HG03558 (cell line): Measurements from ENCODE around the gene LRCOL1.

Source experiments
- ATAC-seq: cut with Tn5 transposase; IDR thresholded peaks from one replicate; pipeline ENCODE4 v1.9.1; 2021; ENCODE audit warnings: moderate number of reproducible peaks; ENCODE audit not compliant: unreplicated experiment; ENCODE audit errors: extremely low read depth

The LRCOL1 gene

DNA sequence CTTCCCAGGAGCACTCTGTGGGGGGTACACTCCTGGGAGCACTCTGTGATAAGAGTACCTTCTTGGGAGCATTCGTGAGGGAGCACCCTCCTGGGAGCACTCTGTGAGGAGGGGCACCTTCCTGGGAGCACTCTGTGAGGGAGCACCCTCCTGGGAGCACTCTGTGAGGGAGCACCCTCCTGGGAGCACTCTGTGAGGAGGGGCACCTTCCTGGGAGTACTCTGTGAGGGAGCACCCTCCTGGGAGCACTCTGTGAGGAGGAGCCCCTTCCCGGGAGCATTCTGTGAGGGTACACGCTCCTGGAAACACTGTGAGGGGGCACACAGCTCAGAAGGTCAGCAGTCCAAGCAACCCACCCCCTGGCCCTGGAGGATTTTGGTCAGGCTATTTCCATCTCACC, 22.6 kb downstream of the LRCOL1 start:
- no peak for ATAC-seq

DNA sequence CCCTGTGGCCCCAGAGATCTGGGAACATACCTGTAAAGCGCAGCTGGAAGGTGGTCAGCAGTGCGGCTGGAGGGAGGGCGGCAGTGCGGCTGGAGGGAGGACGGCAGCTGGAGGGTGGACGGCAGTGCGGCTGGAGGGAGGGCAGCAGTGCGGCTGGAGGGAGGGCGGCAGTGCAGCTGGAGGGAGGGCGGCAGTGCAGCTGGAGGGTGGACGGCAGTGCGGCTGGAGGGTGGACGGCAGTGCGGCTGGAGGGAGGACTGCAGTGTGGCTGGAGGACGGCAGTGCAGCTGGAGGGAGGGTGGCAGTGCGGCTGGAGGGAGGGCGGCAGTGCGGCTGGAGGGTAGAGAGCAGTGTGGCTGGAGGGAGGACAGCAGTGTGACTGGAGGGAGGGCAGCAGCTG, 23.5 kb downstream of the LRCOL1 start:
- no peak for ATAC-seq

DNA sequence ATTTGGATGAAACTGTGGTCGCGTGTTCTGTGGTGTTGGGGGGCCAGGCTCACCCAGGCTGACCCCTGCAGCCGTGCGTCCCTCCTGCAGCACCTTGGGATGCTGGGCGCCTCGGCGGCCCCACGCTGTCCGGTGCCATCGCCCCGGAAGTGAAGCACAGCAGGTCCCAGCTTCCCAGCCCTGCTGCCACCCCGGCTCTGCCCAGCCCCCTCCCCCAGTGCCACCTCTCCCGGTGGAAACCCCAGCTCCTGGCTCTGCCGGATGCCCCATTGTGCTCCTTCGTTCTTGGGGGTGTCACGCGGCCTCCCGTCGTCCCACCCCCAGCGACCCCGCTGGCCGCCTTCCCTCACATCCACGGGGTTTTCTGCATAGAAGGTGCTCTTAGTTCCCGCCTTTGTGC, 25.2 kb downstream of the LRCOL1 start:
- ATAC-seq: no peak

DNA sequence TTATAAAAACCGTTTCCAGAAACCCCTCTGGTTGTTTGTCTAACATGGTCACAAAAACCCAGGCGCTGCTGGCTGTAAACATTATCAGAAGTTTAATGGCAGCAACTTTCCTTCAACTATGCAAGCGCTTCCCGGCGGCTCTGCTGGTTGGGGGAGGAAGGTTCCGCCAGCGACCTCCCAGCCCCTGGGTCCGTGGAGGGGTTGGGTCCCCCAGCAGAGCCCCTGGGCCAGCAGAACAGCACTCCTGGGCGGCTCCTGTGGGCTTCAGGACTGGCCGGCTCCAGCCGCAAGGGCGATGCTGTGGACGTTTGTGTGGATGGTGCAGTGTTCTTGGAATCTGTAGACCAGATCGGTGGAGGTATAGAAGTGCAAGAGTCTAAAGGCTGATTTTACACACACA, 26.0 kb downstream of the LRCOL1 start:
- no peak for ATAC-seq

DNA sequence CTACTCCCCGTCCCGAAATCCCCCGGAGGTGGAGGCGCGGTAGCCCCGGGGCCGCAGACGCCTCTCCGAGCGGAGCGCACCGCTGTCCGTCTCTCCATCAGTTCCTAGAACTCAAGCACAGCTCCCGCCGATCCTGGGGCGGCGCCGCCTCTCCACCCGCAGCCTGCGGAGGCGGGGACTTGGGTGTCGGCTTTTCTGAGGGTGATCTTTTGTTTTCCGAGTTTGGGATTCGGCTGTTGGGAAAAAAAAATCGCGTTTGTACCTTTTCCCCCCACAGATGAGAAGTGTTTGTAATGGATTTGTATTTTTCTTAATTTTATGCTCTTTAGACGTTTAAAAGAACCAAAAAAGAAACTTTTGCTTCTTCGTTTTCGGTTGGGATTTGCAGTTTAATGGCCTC, 26.6 kb downstream of the LRCOL1 start:
- ATAC-seq: no peak

DNA sequence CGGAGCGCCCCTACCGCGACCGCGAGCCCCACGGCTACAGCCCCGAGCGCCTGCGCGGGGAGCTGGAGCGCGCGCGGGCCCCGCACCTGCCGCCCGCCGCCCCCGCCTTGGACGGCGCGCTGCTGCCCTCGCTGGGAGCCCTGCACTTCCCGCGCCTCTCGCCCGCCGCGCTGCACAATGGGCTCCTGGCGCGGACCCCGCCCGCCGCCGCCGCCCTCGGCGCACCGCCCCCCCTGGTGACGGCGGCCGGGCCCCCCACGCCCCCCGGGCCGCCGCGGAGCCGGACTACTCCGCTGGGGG, 27.0 kb downstream of the LRCOL1 start:
- ATAC-seq: no peak

DNA sequence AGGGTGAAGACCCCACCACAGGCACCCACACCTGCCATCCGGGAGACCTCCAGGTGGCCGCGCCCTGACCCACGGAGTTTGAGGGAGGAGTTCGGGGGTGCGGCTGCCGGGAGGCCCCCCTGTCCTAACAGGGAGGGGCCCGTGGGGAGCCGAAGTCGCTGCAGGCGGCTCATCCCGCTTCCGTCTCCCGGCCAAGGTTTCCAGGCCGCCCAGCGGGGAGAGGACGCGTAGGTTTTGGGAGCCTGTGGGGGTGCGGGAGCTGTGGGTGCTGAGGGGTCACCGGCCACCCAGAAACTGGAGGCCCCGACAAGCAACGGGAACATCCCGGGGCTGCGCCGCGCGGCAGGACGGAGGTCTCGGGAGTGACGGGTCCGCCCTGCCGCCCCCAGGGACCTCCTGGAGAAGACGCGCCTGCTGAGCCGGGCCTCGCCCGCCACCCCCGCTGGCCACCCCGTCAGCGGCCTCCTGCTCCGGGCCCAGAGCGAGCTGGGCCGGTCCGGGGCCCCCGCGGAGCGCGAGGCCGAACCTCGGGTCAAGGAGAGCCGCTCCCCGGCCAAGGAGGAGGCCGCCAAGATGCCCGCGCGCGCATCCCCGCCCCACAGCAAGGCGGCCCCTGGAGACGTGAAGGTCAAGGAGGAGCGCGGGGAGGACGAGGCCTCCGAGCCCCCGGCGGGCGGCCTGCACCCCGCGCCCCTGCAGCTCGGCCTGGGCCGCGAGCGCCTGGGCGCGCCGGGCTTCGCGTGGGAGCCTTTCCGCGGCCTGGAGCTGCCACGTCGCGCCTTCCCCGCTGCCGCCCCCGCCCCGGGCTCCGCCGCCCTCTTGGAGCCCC, 27.6 kb downstream of the LRCOL1 start:
- ATAC-seq: no peak

DNA sequence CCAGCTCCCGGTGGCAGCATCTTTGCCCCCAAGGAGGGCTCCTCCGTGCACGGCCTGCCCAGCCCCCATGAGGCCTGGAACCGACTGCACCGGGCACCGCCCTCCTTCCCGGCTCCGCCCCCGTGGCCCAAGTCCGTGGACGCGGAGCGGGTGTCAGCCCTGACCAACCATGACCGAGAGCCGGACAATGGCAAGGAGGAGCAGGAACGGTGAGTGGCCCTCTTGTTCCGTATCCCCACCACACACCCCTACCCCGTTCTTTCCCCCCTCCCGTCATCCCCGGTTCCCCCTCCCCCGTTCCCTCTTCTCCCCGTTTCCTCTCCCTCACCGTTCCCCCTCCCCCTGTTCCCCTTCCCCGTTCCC, 28.3 kb downstream of the LRCOL1 start:
- ATAC-seq: no peak

DNA sequence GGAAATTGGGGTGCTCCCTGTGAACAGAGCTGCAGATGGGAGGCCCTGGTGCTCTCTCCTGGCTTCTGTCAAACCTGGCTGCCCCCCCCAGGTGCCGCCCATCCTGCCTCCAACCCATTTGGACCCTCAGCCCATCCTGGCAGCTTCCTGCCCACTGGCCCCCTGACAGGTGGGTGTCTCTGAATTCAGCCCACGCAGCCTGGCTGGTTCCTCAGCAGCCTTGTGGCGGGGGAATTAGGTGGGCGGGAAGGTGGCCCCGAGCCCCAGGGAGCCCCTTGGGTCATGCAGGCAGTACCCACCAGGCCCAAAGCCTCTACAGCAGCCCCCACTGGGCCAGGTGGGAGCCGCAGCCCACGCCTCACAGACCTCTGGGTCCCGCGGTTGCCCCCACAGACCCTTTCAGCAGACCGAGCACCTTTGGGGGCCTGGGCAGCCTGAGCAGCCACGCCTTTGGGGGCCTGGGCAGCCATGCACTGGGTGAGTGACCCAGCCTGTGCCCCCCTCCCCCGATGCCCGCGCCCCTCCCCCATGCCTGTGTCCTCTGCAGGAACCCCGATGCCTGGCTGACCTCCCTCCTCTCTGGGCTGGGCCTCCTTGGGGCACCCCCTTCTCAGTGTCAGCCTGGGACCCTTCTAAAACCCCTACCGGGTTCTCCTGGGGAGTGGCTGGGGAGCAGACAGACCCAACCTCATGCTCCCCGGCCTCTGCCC, 28.9 kb downstream of the LRCOL1 start:
- no peak for ATAC-seq

DNA sequence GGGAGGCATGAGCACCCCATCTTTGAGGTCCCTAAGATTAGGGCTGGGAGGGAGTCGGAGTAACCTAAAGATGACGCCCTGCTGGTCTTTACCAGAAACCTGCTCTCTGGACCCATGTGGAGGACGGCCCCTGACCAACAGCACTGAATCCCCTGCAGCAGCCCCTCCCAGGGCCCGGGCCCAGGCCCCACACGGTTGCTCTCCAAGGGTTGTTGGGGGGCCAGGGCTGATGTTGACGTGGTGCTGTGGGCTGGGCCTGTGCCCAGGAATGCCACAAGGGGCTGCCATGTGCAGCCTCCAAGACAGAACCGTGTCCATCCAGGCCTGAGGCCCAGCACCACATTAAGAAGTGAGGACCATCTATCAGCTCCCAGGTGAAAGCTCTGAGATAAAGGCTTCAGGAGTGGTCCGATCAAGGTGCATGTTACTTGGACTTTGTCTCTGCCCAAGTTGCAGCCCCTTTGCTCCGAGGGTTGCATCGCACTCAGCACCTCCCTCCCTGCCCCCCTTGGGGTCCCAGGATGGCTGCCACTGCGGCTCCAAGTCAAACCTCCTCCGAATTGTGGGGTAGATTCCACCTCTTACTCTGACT, 29.6 kb downstream of the LRCOL1 start:
- no peak for ATAC-seq

DNA sequence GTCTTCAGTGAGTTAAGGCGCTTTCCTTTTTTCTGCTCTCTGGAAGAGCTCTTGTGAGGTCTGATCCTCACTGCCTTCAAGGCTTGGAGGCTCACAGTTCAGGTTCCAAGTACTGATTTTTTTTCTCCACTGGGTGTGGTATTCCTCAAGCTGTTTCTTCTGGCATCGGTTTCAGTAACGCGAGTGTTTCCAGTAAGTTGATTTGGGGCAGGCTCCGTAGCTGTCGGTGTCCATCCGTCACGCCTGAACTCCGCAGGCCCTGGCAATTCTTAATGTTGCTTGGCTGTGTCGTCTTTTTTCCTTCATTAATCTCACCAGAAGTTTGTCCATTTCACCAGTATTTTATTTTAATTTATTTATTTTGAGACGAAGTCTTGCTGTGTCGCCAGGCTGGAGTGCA, 30.6 kb downstream of the LRCOL1 start:
- no peak for ATAC-seq

DNA sequence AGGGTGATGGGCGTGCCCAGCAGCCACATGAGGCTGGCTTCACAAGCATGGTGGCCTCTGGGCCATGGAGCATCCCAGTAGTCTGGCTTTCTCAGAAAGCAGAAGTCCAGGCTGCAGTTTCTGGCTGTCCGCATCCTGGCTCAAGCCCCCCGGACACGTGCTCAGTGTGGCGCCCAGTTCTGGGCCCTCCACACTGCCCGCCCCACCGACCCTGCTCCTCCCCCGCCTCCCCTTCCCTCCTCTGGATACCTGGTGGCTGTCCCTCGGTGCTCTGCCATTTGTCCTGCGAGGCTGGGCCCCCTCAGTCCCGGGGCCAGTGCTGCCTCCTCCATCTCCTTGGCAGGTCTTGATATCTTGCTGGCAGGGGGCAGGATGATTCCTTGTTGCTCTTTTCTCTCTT, 31.6 kb downstream of the LRCOL1 start:
- no peak for ATAC-seq

DNA sequence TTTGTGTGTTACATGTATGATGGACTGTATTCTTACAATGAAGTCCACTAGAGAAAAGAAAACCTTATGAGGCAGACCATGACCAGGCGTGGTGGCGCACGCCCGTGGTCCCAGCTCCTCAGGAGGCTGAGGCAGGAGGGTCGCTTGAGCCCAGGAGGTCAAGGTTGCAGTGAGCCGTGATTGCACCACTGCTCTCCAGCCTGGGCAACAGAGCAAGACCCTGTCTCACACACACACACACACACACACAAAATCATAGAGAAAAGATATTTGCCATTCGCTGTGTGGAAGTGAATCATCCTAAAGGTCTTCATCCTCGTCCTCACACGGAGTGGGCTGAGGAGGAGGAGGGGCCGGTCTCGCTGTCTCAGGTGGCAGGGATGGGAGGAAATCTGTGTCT, 32.3 kb downstream of the LRCOL1 start:
- no peak for ATAC-seq

DNA sequence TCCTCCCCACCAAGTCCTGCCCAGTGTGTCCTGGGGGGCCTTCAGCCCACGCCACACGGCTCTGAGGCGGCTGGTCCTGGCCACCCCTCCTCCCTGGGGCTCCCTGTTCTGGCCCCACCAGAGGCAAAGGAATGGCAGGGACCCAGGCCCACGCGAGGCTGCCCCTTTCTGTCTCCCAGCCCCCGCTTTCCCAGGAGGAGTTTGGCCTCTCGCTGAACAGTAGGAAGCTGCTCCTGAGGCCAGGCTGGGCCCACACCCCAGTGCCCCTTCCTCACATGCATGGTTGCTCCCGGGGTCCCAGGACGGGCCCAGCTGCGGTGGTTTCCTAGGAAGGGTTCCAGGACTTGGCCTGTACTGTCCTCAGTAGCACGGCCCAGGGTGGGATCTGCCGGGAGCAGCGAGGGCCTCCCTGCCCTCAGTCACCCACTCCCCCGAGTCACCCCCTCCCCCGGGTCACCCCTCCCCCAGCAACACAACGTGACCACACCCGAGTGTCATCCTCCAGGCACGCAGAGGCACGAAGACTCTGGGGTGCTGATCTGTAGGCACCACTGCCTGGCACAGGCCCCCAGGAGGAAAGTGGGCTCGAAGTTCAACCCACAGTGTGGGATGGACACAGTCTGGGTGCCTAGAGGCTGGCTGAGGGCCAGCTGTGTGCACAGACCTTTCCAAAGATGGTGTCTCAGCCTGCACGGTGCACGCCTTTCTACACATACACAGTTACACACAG, 33.0 kb downstream of the LRCOL1 start:
- ATAC-seq: no peak

DNA sequence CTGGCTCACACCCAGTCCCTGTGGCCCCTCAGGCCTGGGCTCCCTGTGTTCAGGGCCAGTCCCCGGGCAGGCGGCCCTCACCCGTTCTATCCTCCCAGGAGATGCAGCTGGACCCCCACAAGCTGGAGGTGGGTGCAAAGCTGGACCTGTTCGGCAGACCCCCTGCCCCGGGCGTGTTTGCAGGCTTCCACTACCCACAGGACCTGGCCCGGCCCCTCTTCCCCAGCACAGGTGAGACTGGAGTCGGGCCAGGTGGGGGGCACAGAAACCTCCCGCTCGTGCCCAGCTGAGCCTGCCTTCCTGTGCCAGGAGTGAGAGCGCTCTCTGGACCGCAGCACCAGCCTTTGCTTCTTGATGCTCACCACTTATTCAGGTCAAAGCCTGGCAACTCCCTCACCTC, 33.7 kb downstream of the LRCOL1 start:
- no peak for ATAC-seq

DNA sequence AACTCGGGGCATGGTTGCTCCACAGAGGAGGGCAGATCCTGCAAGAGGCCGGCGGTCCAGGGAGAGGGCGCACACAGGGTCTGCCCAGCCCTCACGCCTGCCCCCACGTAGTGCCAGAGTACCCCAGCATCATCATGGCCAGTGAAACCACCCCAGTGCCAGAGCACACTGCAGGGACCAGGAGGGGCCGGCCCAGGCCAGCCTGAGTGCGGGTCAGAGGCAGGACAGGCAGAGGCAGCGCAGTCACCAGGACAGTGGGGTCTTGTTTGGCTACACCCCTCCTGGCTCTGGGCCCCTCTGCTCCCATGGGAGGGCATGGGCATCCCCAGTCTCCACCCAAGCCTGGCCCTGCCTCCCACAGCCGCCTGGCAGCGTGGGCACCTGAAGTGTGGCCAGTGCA, 34.7 kb downstream of the LRCOL1 start:
- ATAC-seq: no peak

DNA sequence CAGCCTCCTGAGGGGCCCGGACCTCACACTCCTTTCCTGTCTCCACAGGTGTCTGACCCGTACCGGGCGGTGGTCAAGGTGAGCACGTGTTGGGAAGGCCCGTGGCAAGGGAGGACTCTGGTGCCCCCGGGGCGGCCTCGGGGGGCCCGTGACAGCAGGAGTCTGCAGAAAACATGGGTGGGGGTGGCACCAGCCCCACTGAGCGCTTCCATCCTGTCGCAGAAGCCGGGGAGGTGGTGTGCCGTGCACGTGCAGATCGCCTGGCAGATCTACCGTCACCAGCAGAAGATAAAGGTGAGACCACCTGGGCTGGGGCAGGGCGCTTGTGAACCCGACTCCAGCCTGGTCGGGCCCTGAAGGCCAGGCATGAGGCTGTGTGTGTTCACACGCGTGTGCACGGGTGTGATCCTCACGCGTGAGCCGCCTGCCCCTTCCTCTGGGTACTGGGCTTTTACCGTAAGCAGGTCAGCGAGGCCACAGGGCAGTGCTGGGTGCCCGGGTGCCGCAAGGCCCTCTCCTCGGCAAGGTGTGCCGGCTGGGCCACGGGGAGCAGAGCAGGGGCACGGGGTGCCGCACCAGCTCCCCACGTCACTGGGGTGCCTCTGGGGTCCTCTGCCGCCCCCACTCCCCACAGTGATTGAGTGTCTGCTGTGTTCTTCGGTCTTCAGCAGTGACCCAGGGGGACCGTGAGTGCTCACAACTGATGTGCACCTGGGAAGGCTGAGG, 35.9 kb downstream of the LRCOL1 start:
- ATAC-seq: no peak

DNA sequence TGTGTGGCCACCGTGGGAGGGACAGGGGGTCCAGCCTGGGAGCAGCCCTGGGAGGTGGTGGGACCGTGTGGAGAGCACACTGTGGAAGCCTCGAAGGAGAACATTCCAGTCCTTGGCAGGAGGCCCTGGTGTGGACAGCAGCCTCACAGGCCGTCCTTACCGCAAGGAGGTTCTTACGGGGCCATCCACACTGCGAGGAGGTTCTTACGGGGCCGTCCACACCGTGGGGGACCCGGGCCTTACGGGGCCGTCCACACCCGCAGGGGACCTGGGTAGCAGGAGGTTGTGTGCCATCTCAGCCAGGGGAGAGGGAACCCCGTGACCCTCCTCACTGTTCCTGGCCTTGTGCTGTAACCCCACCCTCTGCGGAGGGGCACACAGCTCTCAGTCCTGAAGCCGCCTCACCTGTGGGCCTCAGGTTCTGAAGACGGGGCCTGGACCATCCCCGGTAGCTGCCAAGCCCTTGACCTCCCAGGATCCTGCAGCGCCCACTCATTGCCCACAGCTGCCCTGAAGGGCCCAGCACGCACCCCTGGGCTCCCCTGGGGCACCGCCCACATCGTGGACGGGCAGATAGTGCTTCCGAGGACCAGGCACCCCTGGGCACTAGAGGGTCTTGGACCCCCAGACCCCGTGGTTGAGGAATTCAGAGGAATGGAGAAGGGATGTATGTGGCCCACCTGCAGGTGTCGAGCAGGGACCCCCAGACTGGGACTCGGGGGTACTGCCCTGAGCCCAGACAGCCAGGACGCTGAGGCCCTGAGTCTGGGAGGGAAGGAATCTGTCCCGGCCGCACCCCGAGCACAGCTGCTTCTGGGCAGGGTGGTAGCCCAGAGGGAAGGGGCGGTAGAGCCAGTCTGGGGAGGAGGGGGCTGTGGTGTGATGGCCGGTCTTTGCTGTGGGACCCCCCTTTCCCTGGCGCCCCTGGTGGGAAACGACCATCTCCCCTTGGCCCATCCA, 37.3 kb downstream of the LRCOL1 start:
- no peak for ATAC-seq

DNA sequence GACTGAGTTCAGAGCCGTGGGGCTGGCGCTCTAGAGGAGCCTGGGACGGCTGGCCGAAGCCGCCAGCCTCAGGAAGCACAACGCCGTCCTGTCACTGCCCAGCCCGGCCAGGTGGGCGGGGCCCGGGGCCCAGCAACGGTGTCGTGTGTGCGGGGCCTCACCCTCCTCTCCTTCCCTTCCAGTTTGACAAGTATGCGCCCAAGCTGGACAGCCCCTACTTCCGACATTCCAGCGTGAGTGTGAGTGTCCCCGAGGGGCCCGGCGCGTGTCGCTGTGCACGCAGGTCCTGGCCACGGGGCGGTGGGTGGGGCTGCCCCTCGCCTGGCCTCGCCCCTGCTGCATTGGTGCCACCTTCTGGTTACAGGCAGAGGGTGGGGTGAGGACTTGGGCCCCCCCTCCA, 38.3 kb downstream of the LRCOL1 start:
- ATAC-seq: no peak
